HG03045 (cell line): Measurements from ENCODE around the gene THAP12.
A peak's percentile ranks its signal among the peaks of the same experiment; 100 is the strongest.
"Not testable (repeated sequence)": the region's sequence is repeated elsewhere in the genome, so short reads cannot be mapped to it uniquely, and the experiment has no call there.

Experiments
- ATAC-seq: cut with Tn5 transposase; IDR thresholded peaks from one replicate; pipeline ENCODE4 v1.9.1; 2021; ENCODE audit warnings: mild to moderate bottlenecking, moderate library complexity; ENCODE audit not compliant: unreplicated experiment

The THAP12 gene

GRCh38 chr11:76380977-76381719 is at the start of gene THAP12, which contains the start of gene GVQW3:
Gene THAP12 (minus strand): TSS chr11:76381132. CDS start chr11:76380836, 296 bp downstream.
Gene GVQW3 (plus strand): TSS chr11:76381323. CDS start chr11:76381829, 506 bp downstream.
- peak; percentile 76 for ATAC-seq

- no peak for ATAC-seq
Observed at GRCh38 chr11:76426660-76427059, 45.7 kb upstream of the THAP12 start.

GRCh38 chr11:76424891-76425290 is 44.0 kb upstream of the THAP12 start:
- no peak for ATAC-seq

GRCh38 chr11:76424379-76424778 is 43.4 kb upstream of the THAP12 start:
- ATAC-seq = no peak

GRCh38 chr11:76419896-76420295 is 39.0 kb upstream of the THAP12 start:
- no peak for ATAC-seq

- no peak for ATAC-seq
Observed at GRCh38 chr11:76415073-76415472, 34.1 kb upstream of the THAP12 start.

GRCh38 chr11:76410851-76411357 is 30.0 kb upstream of the THAP12 start:
- ATAC-seq = no peak

GRCh38 chr11:76408171-76408965 is 27.4 kb upstream of the THAP12 start:
- no peak for ATAC-seq

GRCh38 chr11:76406359-76406758 is 25.4 kb upstream of the THAP12 start:
- ATAC-seq = no peak

- ATAC-seq = not testable (repeated sequence)
Observed at GRCh38 chr11:76401484-76401883, 20.6 kb upstream of the THAP12 start.

GRCh38 chr11:76400967-76401366 is 20.0 kb upstream of the THAP12 start:
- no peak for ATAC-seq

- ATAC-seq = no peak
Observed at GRCh38 chr11:76397383-76397782, 16.5 kb upstream of the THAP12 start.

GRCh38 chr11:76395296-76395695 is 14.4 kb upstream of the THAP12 start:
- ATAC-seq = no peak

- no peak for ATAC-seq
Observed at GRCh38 chr11:76394411-76394810, 13.5 kb upstream of the THAP12 start.

- no peak for ATAC-seq
Observed at GRCh38 chr11:76392870-76393269, 11.9 kb upstream of the THAP12 start.

- ATAC-seq = no peak
Observed at GRCh38 chr11:76391811-76392475, 11.0 kb upstream of the THAP12 start.

GRCh38 chr11:76391021-76391420 is 10.1 kb upstream of the THAP12 start:
- no peak for ATAC-seq

GRCh38 chr11:76388408-76388807 is 7.5 kb upstream of the THAP12 start:
- ATAC-seq = no peak

GRCh38 chr11:76385903-76386302 is 5.0 kb upstream of the THAP12 start:
- ATAC-seq = no peak

- ATAC-seq = no peak
Observed at GRCh38 chr11:76382209-76382608, 1.3 kb upstream of the THAP12 start.
